Chondrocyte (in vitro differentiated cells): ENCODE data around the gene CHCHD3. TPM values are rescaled to one million over a fixed set of nuclear protein-coding genes. Genes with fewer than 3 reads are reported as not detected.

Experiments
- DNase-seq: peaks from one replicate; pipeline ENCODE4 v3.0.0; 2021; ENCODE audit warnings: mixed read lengths, low spot score
- H3K27ac Mint-ChIP-seq: one replicate; pipeline ENCODE4 v1.8.0; 2021; ENCODE audit warnings: mild to moderate bottlenecking, moderate library complexity, mixed read lengths; ENCODE audit not compliant: unreplicated experiment
- H3K27me3 Mint-ChIP-seq: 2 replicates; pipeline ENCODE4 v1.8.0; 2021; ENCODE audit warnings: low read depth, mixed read lengths
- H3K36me3 Mint-ChIP-seq: 2 replicates; pipeline ENCODE4 v1.8.0; 2021; ENCODE audit warnings: low read depth, mixed read lengths
- H3K4me1 Mint-ChIP-seq: 2 replicates; pipeline ENCODE4 v1.8.0; 2021; ENCODE audit warnings: low read depth, mild to moderate bottlenecking, mixed read lengths
- H3K4me3 Mint-ChIP-seq: one replicate; pipeline ENCODE4 v1.8.0; 2021; ENCODE audit warnings: mild to moderate bottlenecking, moderate library complexity, mixed read lengths; ENCODE audit not compliant: unreplicated experiment
- H3K9me3 Mint-ChIP-seq: 2 replicates; pipeline ENCODE4 v1.8.0; 2021; ENCODE audit warnings: low read depth, mixed read lengths
- total RNA-seq: library from RNA; stranded (reverse); gene quantifications from 3 replicates; pipeline ENCODE4 v1.2.1, GENCODE V29; 2021
- TF ChIP-seq, protein P1 (sequence below): fragments of 200-600 bp; sonication (generic); IDR thresholded peaks from 2 replicates; pipeline ENCODE4 v1.5.0; 2021; ENCODE audit warnings: antibody characterized with exemption, mild to moderate bottlenecking, moderate library complexity

The CHCHD3 gene
- total RNA-seq, 1 donor from 2014 or later = 42.6 TPM

DNA sequence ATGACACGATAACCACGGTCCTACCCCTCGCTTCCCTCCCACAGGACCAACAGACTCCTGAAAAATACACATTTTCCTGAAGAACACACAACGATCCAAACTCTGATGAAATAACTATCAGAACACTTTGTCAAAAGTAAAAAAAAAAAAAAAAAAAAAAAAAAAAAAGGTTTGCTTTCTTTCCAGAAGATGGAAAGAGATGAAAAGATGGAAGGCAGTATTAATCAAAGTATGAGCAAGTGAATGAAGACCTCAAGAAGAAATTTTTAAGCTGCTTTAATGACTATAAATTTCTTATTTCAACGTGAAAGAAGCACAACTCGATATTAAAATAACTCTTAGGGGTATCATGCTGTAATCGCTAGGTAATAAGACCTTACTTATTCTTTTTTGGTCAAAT is 202.3 kb downstream of the CHCHD3 start:
- TF ChIP-seq, protein P1, sequence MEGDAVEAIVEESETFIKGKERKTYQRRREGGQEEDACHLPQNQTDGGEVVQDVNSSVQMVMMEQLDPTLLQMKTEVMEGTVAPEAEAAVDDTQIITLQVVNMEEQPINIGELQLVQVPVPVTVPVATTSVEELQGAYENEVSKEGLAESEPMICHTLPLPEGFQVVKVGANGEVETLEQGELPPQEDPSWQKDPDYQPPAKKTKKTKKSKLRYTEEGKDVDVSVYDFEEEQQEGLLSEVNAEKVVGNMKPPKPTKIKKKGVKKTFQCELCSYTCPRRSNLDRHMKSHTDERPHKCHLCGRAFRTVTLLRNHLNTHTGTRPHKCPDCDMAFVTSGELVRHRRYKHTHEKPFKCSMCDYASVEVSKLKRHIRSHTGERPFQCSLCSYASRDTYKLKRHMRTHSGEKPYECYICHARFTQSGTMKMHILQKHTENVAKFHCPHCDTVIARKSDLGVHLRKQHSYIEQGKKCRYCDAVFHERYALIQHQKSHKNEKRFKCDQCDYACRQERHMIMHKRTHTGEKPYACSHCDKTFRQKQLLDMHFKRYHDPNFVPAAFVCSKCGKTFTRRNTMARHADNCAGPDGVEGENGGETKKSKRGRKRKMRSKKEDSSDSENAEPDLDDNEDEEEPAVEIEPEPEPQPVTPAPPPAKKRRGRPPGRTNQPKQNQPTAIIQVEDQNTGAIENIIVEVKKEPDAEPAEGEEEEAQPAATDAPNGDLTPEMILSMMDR = no peak
- no peaks in the 10 kb centered on the region for H3K4me1 Mint-ChIP-seq
- no peak overlapping the region for H3K27ac Mint-ChIP-seq
- no peak overlapping the region for H3K4me3 Mint-ChIP-seq
- peaks cover 7% of the 10 kb centered on the region for H3K36me3 Mint-ChIP-seq
- no peak for DNase-seq
- H3K9me3 Mint-ChIP-seq = no peaks in the 10 kb centered on the region
- H3K27me3 Mint-ChIP-seq = no peaks in the 10 kb centered on the region

DNA sequence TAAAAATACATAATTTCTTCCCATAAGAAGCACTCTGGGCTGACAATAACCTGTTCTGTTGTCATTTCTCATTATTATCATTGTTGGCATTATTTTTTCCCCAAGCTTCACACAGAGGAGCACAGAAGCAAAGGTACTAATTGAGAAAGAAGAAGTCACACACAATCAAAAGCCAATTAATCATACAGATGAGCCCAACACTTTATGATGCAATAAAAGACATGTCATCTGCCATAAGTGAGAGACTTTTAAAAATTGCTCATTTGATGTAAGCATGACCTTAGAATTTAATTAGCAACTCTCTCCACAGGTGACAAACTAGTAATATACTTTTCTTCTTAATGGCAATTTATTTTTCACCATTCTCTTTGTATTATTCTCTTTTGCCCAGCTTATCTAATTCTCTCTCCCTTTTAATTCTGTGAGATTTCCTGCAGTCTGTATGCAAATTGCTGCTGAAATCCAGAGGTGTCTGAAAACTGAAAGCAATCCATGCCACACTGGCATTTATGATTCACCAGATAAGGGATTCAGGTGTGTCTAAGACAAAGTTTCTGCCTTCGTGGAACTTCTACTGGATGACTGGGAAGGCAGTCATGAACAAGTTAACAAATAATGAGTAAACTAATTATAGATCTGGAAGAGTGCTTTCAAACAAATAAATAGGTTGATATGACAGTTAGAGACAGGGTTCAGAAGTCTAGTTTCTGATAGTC is 203.5 kb downstream of the CHCHD3 start:
- H3K4me3 Mint-ChIP-seq = no peak overlapping the region
- no peaks in the 10 kb centered on the region for H3K4me1 Mint-ChIP-seq
- H3K27me3 Mint-ChIP-seq = no peaks in the 10 kb centered on the region
- no peak for DNase-seq
- no peak overlapping the region for H3K27ac Mint-ChIP-seq
- H3K36me3 Mint-ChIP-seq = peaks cover 5% of the 10 kb centered on the region
- TF ChIP-seq, protein P1 = no peak
- no peaks in the 10 kb centered on the region for H3K9me3 Mint-ChIP-seq

DNA sequence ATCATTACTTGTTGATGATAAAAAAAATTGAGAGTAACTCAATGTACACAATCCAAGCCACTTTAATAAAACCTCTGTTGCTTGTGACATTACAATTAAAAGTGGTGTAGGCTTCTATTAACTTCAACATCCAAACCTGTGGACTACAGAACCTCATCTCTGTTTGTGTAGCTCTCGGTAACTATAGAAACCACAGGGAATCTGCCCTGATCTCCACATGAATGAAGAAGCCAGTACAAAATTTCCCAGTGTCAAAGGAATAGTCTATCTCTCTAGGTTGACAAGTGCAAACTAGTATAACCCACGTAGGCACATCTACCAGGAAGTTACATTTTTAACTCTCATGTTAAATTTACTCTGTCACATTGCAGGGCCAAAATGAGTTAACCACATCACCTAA is 204.3 kb downstream of the CHCHD3 start:
- TF ChIP-seq, protein P1 = no peak
- no peak for DNase-seq
- Mint-ChIP-seq H3K36me3 (peaks cover 2% of the 10 kb centered on the region), H3K4me1 (no peaks in the 10 kb centered on the region), H3K9me3 (no peaks in the 10 kb centered on the region), H3K27ac (no peak overlapping the region), H3K27me3 (no peaks in the 10 kb centered on the region), H3K4me3 (no peak overlapping the region)

DNA sequence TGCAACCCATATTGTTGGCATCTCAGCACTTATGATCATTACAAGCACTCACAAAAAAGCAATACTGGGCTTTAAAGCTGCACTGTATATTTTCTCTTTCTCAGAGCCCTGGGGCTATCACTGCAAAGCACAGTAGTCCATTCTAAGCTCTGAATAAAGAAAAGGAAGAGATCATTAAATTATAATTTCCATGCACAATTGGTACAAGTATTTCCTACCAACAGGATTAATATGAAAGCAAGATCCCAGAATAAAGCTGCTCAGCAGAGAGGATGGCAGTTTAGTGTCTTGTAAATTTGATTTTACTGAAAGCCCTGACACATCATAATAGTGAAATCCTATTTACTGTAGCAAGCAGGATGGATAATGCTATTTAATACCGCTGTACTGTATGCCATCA is 205.3 kb downstream of the CHCHD3 start:
- TF ChIP-seq, protein P1 = no peak
- Mint-ChIP-seq H3K4me1 (no peaks in the 10 kb centered on the region), H3K27ac (no peak overlapping the region), H3K4me3 (no peak overlapping the region), H3K27me3 (no peaks in the 10 kb centered on the region), H3K9me3 (no peaks in the 10 kb centered on the region), H3K36me3 (peaks cover 2% of the 10 kb centered on the region)
- DNase-seq = no peak

DNA sequence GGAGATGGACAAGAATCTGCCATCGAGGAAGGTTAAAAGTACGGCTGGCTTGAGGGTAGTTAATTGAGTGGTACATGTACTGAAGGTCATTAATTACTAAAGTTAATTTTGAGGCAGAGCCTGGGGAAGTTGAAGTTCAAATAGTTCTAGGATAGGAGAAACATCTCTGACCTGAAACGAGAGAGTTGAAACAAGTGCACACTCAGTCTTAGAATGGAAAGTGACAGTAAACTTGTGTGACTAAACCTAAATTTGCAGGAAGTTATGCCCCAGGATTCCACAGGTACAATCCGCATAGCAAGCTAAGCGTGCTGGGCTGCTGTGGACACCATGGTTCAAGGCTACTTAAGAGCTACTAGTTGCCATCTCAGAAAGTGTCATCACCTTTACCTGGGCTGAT is 209.9 kb downstream of the CHCHD3 start:
- no peak overlapping the region for H3K27ac Mint-ChIP-seq
- no peak overlapping the region for H3K4me3 Mint-ChIP-seq
- peaks cover 2% of the 10 kb centered on the region for H3K36me3 Mint-ChIP-seq
- H3K9me3 Mint-ChIP-seq = no peaks in the 10 kb centered on the region
- TF ChIP-seq, protein P1 = no peak
- no peaks in the 10 kb centered on the region for H3K4me1 Mint-ChIP-seq
- no peaks in the 10 kb centered on the region for H3K27me3 Mint-ChIP-seq
- DNase-seq = no peak
